Muscle of leg (tissue), 11 donors: Measurements from ENCODE around the gene CEP120. TPM values are rescaled to one million over a fixed set of nuclear protein-coding genes. Genes with fewer than 3 reads are reported as not detected.
"Not testable (repeated sequence)": the region's sequence is repeated elsewhere in the genome, so short reads cannot be mapped to it uniquely, and the experiment has no call there.

ENCODE experiments used
- DNase-seq: peaks from one replicate; pipeline ENCODE4 v3.0.0; 2013
- H3K27ac ChIP-seq: one replicate; pipeline ENCODE4 v1.5.1; 2013; ENCODE audit warnings: mild to moderate bottlenecking, low read length, control low read depth
- H3K27me3 ChIP-seq: one replicate; pipeline ENCODE4 v1.6.1; 2013; ENCODE audit warnings: low read length; ENCODE audit not compliant: control insufficient read depth, insufficient read depth
- H3K36me3 ChIP-seq: one replicate; pipeline ENCODE4 v1.6.1; 2013; ENCODE audit warnings: low read length; ENCODE audit not compliant: control insufficient read depth, insufficient read depth
- H3K4me1 ChIP-seq: one replicate; pipeline ENCODE4 v1.6.1; 2013; ENCODE audit warnings: low read length; ENCODE audit not compliant: control insufficient read depth, insufficient read depth
- H3K4me3 ChIP-seq: one replicate; pipeline ENCODE4 v1.5.1; 2013; ENCODE audit warnings: low read length, control low read depth
- H3K9me3 ChIP-seq: replicated peaks from 2 replicates; pipeline ENCODE4 v1.6.1; 2013; ENCODE audit warnings: low read depth, low read length; ENCODE audit not compliant: control insufficient read depth
- WGBS: methylation state at CpG from one replicate; pipeline ENCODE4 v1.1.5; 2013; ENCODE audit warnings: missing lambda C conversion rate; ENCODE audit not compliant: insufficient coverage; 5-methylcytosine and 5-hydroxymethylcytosine counted together
- polyA plus RNA-seq, 8 donors: library from polyadenylated mRNA; unstranded; fragments of 120-200 nt; gene quantifications; one replicate each; pipeline versions ENCODE4 v1.2.1 to v1.2.3, GENCODE V29; 2013; ENCODE audit warnings: inconsistent platforms in 1 of 8, low replicate concordance in 1 of 8; ENCODE audit not compliant: insufficient read length in 8 of 8, insufficient read depth in 1 of 8
- total RNA-seq: library from RNA; stranded (reverse); fragments of 120-200 nt; gene quantifications from one replicate; pipeline ENCODE4 v1.2.4, GENCODE V29; 2013

The CEP120 gene
- total and polyA plus RNA-seq, 9 donors, result 7.9 to 14.9 (median 12.1) TPM

GRCh38 chr5:123340928-123341327 is 82.3 kb downstream of the CEP120 start:
- Histone ChIP-seq H3K27ac (no peak overlapping the region), H3K4me3 (no peak overlapping the region), H3K36me3 (no peaks in the 10 kb centered on the region), H3K4me1 (no peaks in the 10 kb centered on the region), H3K9me3 (no peaks in the 10 kb centered on the region), H3K27me3 (no peaks in the 10 kb centered on the region)
- WGBS, result no CpG with 5 or more reads among the region's 2 CpGs
- DNase-seq, result no peak

DNA sequence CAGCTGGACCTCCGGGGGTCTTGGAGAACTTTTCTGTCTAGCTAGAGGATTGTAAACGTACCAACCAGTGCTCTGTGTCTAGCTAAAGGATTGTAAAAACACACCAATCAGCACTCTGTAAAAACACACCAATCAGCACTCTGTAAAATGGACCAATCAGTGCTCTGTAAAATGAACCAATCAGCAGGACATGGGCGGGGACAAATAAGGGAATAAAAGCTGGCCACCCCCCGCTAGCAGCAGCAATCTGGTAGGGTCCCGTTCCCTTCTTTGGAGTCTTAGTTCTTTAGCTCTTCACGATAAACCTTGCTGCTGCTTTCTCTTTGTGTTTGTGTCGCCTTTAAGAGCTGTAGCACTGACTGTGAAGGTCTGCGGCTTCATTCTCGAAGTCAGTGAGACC is 114.8 kb downstream of the CEP120 start:
- not testable (repeated sequence) for H3K4me3 ChIP-seq, H3K27ac ChIP-seq, DNase-seq, H3K27me3 ChIP-seq, H3K4me1 ChIP-seq, H3K36me3 ChIP-seq, H3K9me3 ChIP-seq
- 88% methylated on average over 3 of the region's 9 CpGs for WGBS

DNA sequence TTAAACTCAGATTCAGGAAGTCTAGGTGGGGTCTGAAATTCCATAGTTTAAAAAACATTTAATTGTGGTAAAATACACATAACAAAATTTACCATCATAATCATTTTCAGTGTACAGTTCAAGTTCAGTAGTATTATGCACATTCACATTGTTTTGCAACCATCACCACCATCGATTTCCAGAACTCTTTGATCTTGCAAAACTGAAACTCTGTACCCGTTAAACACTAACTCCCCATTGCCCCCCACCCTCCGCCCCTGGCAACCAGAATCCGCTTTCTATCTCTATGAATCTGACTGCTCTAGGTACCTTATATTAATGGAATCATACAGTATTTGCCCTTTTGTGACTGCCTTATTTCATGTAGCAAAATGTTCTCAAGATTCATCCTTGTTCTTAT is 117.5 kb downstream of the CEP120 start:
- DNase-seq, result no peak
- WGBS, result 60% methylated on average over 1 of the region's 4 CpGs
- H3K9me3 ChIP-seq, result no peaks in the 10 kb centered on the region
- no peak overlapping the region for H3K4me3 ChIP-seq
- no peaks in the 10 kb centered on the region for H3K4me1 ChIP-seq
- H3K27ac ChIP-seq, result no peak overlapping the region
- no peaks in the 10 kb centered on the region for H3K36me3 ChIP-seq
- no peaks in the 10 kb centered on the region for H3K27me3 ChIP-seq

DNA sequence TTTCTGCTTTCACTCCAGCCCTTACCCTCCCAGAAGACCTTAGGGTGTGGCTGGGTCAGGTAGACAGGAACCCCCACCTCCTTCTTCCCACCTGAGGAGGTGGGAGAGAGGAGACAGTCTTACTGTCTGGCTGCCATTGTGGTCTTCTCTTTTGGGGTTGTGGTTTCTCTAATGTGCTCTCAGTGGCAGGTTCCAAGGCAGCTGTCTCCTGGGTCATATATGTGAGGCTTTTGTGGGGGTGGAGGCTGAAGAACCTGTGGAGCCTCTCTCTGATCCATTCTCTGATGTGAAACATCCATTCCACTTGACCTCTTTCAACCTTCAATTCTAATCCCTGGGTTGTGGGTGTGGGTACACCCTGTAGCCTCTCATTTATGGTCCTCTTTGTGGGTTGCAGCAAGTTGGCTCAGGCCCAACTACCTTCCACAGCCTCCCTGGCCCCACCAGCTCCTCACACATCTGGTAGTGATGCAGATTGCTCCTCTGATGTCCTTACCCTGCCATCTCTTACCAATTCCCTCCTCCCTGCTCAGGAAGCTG is 118.4 kb downstream of the CEP120 start:
- no peak for DNase-seq
- Histone ChIP-seq H3K27me3 (no peaks in the 10 kb centered on the region), H3K9me3 (no peaks in the 10 kb centered on the region)

DNA sequence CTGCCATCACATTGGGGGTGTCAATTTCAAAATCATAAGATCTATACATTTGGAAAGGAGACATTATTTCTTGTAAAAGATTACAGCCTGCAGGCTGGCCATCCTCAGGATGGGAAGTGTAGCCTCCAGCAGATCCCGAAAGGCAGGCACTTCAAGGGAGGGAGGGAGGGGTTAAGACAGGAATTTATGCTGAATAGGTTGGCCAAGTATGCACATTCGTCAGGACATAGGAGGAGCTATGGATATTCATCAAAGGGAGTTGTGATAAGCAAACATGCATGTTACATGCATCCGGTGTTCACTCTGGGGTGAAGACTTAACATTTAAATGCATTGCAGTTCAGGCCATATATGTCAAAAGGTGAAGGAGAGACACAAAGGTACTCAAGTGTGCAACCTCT is 119.4 kb downstream of the CEP120 start:
- DNase-seq, result no peak
- no peaks in the 10 kb centered on the region for H3K36me3 ChIP-seq
- 79% methylated on average over 3 of the region's 3 CpGs for WGBS
- no peaks in the 10 kb centered on the region for H3K4me1 ChIP-seq
- no peak overlapping the region for H3K4me3 ChIP-seq
- H3K27me3 ChIP-seq, result no peaks in the 10 kb centered on the region
- H3K9me3 ChIP-seq, result peaks cover 2% of the 10 kb centered on the region
- H3K27ac ChIP-seq, result no peak overlapping the region

More for the DNA sequence above, 118.4 kb downstream of the CEP120 start:
- no peak overlapping the region for H3K27ac ChIP-seq
- H3K4me3 ChIP-seq, result no peak overlapping the region
- H3K36me3 ChIP-seq, result no peaks in the 10 kb centered on the region
- no peaks in the 10 kb centered on the region for H3K4me1 ChIP-seq

DNA sequence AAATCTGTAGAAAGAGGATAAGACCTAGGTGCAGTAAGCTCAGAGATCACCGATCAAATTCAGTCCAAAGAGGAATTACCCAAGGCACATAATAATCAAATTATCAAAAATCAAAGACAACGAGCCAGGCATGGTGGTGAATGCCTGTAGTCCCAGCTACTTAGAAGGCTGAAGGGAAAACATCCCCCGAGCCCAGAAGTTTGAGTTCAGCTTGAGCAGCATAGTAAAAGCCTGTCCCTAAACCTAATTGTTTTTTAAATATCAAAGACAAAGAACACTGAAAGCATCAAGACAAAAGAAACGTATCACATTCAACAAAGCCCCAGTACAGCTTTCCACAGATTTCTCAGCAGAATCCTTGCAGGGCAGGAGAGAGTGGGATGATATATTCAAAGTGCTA is 122.9 kb downstream of the CEP120 start:
- Histone ChIP-seq H3K4me3 (no peak overlapping the region), H3K36me3 (no peaks in the 10 kb centered on the region), H3K9me3 (peaks cover 2% of the 10 kb centered on the region), H3K4me1 (no peaks in the 10 kb centered on the region), H3K27me3 (no peaks in the 10 kb centered on the region), H3K27ac (no peak overlapping the region)
- no peak for DNase-seq
- no CpG with 5 or more reads among the region's 4 CpGs for WGBS

DNA sequence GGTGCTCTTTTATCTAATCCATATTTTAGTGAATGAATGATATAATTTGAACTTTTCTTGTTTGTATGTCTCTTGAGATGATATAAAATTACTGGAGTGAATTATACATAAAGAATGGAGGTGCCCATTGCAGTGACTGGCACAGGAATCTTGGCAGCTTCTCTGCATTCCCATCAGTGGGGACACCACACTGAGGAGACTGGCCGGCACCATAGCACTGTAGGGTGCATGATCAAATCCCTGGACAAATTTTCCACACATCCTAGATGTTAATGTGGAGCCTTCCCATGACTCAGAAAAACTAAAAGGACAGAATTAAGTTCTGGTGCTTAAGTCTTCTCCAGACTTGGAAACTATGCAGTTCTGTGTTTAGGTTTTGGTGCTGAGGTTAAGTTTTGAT is 124.1 kb downstream of the CEP120 start:
- no peak overlapping the region for H3K27ac ChIP-seq
- no peaks in the 10 kb centered on the region for H3K4me1 ChIP-seq
- peaks cover 2% of the 10 kb centered on the region for H3K9me3 ChIP-seq
- DNase-seq, result no peak
- WGBS, result no CpG with 5 or more reads among the region's 1 CpG
- no peaks in the 10 kb centered on the region for H3K27me3 ChIP-seq
- no peaks in the 10 kb centered on the region for H3K36me3 ChIP-seq
- no peak overlapping the region for H3K4me3 ChIP-seq

GRCh38 chr5:123298335-123299030 is 124.7 kb downstream of the CEP120 start:
- Histone ChIP-seq H3K36me3 (no peaks in the 10 kb centered on the region), H3K9me3 (peaks cover 2% of the 10 kb centered on the region), H3K27me3 (no peaks in the 10 kb centered on the region), H3K27ac (no peak overlapping the region), H3K4me3 (no peak overlapping the region), H3K4me1 (no peaks in the 10 kb centered on the region)
- 80% methylated on average over 1 of the region's 2 CpGs for WGBS
- no peak for DNase-seq

DNA sequence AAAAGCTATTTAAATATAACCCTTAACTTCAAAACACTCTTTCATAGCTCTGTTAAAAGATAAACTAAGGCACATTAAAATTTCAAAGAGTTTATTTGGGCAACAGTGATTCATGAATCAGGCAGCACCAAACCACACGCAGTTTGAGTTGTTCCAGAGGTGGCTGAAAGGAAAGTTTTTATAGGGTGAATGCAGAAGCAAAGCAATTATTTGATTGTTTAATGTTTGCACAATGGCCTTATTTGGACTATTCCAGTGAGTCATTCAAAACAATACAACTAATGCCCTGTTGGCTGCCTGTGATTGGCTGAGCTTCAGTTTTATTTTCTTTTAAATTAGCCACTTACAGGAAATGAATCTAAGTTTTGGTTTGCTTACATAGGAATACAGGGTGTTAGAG is 125.3 kb downstream of the CEP120 start:
- DNase-seq, result no peak
- H3K27me3 ChIP-seq, result no peaks in the 10 kb centered on the region
- no peak overlapping the region for H3K27ac ChIP-seq
- no CpG with 5 or more reads among the region's 1 CpG for WGBS
- H3K9me3 ChIP-seq, result peaks cover 2% of the 10 kb centered on the region
- H3K4me1 ChIP-seq, result no peaks in the 10 kb centered on the region
- H3K36me3 ChIP-seq, result no peaks in the 10 kb centered on the region
- H3K4me3 ChIP-seq, result no peak overlapping the region

GRCh38 chr5:123297198-123297831 is 125.9 kb downstream of the CEP120 start:
- no peak for DNase-seq
- WGBS, result no CpG with 5 or more reads among the region's 2 CpGs

More at GRCh38 chr5:123297198-123297831, 125.9 kb downstream of the CEP120 start:
- H3K4me1 ChIP-seq, result no peaks in the 10 kb centered on the region
- H3K27ac ChIP-seq, result no peak overlapping the region
- no peaks in the 10 kb centered on the region for H3K27me3 ChIP-seq
- no peak overlapping the region for H3K4me3 ChIP-seq
- H3K36me3 ChIP-seq, result no peaks in the 10 kb centered on the region
- peaks cover 2% of the 10 kb centered on the region for H3K9me3 ChIP-seq
